Daoy (cell line): ENCODE results near the gene MIPOL1. TPM values are rescaled to one million over a fixed set of nuclear protein-coding genes. Genes with fewer than 3 reads are reported as not detected.

ENCODE experiments used
- DNase-seq: peaks from one replicate; pipeline ENCODE4 v3.0.0-alpha.2; 2015; ENCODE audit warnings: low read depth
- total RNA-seq: library from RNA; depleted of rRNA; stranded (reverse); fragments of >200 nt; shearing (Covaris generic); gene quantifications from 2 replicates; pipeline ENCODE4 v1.2.3, GENCODE V29; 2014

The MIPOL1 gene
- total RNA-seq, 1 experiment from 2014 or later, result 16.0 TPM

DNA sequence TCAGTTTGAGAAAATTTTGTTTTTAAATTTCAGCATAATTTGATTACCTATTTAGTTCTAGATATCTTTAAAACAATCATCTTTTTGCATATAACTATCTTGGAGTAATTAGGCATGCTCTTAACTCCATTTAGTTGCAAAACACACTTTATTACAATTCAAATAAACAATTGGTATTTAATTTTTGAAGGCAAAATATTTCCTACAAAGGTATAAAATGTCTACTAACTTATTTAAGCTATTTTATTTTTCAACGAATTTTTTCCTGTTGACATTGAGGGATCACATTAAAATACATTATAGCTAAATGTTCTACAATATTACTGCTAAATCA lies 389.0 kb downstream of the MIPOL1 start:
- no peak for DNase-seq

DNA sequence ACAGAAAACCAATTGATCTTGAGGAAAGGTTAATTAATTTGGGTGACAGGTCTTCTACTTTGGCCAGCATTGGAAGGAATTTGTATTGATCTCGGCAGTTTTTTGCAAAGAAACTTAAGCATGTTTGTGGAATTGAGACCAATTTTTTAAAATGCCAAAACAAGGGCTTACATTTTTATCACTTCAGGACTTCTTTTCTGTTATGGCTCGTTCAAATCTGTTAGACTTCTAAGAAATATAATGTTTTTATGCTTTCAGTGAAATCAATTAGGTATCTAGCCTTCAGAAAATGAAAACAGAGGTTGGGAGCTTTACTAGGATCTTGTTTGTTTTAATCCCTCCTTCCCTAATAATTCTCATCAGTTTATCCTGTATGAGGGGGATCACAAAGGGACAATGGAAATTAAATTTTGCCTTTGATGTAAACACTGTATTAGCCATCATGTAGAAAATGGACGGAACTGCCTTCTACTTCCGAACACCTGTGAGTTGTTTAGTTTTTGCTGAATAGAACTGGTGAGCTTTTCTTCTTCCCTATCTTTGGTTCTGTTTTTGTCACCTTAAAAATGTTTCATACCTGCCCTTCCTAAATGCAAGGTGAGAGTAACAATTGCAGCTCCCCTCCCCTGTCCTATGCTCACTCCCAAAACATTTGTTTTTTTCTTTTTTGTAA lies 389.5 kb downstream of the MIPOL1 start:
- no peak for DNase-seq

DNA sequence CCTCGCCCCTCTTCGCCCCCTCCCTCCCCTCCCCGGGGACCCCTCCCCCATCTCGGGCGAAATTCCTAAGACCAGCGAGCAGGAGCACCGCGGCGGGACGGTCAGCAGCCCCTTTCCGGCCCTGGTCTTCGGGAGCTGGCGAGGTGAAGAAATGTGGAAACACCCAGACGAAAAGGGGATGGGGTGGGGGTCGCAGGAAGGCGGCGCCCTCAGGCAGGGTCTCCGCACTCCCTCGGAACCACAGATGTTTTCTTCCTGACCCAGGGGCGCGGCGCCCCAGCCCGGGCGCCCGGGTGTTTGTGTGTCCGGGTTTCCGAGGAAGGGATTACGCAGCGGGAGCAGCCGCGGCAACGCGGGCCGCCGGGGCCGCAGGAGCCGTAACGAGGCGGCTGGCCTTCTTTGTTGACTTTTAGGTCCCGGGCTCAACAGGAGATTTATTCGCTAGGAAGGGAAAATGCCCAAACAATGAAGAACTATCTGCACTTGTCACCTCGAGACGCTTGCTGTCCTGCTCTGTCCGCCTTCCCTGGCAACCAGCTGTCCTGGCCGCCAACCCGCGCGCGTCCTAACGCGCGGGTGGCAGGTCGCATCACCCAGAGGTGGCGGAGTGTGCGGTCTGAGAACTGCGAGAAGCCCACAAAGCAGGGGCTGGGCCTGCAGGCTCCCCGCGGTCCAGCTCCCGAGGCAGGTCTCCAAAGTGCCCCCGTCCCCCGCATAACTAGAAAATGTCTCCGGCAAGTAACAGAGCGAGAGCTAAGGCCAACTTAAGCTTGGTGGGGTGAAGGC lies 390.3 kb downstream of the MIPOL1 start:
- DNase-seq, result peak; percentile 60

DNA sequence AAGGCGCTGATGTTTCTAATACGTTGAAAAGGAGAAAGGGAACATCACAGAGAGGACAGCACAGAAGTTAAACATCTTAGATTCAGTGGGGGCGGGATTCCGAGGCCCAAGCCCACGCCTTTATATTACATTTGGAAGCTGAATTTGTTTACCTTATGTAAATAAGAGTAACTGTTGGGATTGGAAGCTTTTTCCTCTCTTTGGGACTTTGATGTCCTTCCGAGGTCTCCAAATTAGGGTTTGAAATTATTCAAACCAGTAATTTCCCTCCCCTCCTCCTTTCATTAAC lies 390.9 kb downstream of the MIPOL1 start:
- no peak for DNase-seq

DNA sequence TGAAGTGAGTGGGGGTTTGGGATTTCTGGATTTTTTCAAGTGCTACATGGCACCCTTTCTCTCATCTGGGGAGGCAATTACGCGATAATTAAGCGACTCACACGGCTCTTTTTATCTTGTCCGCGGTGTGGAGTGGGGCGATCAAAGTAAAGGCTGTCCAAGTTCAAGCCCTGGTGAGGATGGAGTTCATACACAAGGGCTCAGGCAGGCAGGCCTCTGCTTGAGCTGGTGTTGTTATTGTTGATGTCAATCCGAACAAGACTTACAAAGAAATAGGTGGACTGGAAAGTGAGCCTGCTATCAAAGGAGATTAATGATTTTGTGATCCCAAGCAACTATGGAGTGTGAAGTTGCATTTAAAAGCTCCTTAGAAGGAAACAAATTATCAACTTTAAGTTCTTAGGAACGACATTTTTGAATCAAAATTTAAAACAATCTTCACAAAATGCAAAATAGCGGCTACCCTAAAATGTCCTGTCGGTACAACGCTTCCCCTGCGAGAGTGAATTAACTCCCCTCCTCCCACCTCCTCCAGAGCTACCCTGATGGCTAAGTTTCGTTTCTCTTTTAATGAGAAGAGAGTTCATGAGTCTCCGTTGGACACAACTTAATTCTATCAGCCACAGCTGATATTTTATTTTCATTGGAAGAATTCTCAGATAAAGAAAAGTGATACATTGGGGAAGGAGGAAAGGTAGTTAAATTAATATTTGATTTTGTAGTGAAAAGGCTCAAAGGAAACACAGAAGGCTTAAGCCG lies 391.4 kb downstream of the MIPOL1 start:
- DNase-seq, result peak; percentile 68

DNA sequence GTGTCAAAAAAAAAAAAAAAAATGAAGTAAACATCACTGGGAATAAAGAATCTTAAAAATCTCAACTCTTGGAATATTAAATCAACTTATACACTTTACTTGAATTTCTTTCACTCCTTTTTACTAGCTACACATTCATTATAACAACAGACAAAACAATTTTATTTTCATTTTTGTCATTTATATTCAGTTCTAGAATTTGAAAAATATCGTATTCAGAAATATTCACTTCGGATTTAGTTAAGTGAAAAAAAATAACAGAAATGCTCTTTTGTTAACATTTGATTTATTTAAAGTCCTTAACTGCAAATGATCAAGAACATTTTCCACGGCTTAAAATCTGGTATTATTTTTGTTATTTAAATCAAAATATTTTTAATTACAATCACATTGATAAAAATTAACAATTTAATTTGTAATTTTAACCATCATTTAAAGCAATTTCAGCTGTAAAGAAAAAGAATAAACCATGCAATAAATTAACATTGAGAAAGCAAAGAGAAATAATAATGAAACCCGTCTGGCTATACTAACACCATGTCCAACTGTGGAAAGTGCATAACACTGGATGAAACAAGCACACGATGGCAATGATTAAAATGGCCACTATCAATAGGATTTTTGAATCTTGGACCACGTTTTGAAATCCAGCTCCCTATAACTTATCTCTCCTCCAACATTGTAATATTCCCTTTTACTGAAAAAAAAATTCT lies 392.1 kb downstream of the MIPOL1 start:
- DNase-seq, result no peak

DNA sequence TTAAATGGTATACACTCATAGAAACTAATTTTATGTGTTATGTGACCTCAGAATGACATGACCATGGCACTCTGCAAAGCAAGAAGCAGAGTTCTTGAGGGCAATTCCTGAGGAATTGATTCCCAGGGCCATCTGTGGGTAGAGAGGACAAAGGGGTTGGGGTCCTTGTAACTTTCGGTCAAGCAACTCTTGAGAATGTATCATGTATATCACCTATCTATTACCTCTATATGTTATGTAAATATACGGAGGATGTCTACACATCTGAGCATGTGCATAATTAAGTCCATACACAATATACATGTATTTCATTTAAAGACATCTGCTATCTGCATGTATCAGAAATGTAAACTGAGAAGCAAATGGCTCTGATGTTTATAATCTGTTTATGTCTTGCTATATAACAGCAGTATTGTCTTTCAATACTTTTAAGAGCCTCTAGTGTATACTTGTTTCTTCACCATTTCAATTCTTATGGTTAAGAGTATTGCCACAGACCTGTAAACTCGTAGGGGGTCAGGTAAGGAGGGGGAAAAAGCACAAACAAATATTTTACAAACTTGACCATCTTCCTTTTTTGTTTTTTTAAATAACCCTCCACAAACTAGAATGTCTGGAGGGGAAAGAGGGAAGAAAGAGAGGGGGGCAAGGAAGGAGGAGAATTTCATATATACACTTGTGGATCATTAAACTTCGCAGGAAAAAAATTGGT lies 392.8 kb downstream of the MIPOL1 start:
- DNase-seq, result no peak

DNA sequence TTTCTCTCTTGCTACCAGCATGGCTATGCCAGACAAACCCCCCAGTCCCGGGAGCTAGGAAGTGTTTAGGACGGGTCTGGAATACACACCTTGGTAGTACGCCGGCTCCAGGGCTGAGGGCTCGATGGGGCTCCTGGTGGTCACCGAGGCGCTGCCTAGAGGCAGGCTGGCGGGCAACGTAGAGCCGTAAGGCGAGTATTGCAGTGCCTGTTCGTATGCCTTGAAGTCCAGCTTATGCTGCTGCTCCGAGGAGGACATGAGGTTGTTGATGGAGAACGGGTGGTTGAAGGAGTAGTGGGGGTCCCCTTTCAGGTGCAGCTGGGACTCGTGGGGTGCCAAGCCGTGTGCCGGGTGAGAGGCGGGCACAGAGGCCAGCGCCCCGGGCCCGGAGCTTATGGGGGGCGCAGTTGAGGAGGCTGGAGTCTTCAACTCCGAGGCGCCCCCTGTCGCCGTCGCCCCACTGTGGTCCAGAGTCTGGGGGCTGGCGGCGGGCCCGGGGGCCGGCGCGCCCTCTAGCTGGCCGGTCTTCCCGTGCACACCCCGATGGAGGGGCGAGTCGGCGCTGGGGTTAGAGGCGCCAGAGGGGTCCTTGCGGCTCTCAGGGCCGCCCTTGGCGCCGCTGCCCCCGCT lies 393.7 kb downstream of the MIPOL1 start:
- DNase-seq, result peak; percentile 83

DNA sequence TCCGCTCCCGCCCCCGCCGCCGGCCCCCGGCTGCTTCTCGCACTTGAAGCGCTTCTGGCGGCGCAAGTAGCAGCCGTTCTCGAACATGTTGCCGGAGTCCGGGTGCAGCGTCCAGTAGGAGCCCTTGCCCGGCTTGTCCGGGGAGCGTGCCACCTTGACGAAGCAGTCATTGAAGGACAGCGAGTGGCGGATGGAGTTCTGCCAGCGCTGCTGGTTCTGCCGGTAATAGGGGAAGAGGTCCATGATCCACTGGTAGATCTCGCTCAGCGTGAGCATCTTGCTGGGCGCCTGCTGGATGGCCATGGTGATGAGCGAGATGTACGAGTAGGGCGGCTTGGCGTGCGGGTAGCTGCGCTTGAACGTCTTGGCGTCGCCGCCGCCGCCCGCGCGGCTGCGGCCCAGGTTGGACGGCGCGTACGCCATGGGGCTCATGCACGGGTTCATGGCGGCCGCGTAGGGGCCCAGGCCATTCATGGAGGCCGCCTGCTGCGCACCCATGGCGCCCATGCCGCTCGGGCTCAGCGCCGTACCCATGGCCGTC lies 394.3 kb downstream of the MIPOL1 start:
- DNase-seq, result peak; percentile 73

DNA sequence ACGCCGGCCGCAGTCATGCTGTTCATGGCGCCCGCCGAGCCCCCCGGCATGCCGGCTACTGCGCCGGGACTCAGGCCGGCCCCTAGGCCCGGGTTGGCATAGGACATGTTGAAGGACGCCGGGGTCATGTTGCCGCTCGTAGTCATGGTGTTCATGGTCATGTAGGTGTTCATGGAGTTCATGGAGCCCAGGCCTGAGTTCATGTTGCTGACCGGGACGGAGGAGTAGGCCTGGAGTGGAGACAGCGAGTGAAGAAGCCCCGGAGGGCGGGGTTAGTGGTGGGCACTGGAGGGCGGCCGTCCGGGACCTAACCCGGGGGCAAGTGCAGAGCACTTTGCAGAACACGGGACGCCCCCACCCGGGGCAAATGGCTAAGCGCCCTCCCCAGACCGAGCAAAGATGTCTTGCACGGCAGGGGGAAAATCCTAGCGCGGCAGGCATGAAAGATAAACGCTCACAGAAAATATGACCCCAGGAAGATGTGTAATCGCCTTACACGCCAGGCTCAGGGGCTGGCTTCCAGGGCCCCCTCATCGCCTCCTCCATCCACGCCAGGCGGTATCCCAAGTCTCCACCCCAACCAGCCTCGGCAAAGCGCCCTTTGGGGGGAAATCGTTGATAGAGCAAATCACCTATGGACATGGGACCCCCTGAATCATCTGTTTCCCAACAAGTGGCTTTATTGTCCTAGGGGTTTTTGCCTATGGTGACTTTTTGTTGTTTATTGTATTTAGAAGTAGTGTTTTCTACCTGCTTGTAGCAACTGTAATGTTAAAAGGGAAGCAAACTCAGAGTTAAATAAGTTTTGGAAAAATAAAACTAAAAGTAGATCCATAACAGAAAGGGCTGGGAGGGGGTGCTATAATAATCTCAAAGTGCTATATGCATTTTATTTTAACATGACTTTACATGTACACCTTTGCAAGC lies 395.0 kb downstream of the MIPOL1 start:
- DNase-seq, result peak; percentile 71

DNA sequence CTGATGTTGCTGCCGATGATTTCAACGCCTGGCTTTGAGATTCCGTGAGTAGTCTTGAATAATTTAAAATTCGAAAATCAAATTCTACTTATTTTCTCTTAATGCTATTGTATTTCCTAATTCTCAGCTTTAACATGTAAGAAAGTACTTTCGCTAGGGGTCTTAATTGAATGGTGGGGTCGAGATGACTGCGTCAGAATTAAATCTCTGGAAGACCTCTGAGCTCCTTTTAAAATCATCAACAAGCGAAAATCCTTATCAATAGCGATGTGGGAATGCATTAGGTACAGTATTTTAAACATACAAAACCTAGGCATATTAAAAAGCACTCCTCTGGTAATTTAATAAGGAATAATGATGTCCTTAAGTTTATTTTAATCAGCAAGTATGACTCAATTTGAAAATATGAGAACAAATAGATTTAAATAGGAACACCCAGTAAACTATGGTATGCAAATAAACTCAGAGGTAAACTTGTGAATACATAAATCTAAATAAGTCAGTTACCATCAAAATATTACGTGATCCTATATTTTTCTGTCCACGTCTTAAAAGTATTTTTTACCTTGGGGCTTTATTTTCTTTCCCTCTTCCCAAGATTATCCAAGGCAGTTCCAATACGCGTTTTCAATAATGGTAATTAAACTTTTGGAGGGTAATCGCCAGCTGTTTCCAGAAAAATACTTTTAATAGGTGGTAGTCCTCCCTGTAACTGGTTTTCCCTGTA lies 395.9 kb downstream of the MIPOL1 start:
- DNase-seq, result no peak

DNA sequence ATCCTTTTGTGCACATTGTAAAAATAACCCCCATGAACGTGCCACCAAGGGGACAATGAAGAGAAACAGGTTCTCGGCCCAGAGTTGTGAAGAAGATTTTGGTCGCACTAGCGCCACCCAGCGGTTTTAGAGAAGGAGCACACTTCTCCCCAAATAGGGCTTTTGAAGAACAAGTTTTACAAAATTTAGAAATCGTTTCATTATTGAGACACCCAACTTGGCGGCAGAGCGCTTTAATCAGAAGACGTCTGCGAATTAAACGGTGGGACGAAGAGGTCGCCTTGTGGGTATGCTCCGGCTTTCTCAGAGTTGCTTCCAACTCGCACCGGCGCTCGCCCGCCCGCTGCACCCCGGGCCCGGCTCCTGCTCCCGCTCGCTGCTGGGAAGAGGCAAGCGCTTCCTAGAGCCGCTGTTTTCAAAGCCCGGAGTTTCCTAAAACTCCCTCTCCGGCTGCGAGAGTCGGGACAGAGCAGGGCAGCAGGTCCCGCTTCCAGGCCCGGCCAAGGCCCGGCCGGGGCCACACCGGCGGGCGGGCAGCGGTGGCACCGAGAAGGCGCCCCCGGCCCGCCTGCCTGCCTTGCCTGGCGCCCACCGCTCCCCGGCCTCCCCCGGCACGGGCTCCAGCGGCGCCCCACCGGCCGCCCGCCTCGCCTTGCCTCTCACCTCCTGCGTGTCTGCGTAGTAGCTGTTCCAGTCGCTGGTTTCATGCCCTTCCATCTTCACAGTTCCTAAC lies 396.7 kb downstream of the MIPOL1 start:
- peak; percentile 93 for DNase-seq

DNA sequence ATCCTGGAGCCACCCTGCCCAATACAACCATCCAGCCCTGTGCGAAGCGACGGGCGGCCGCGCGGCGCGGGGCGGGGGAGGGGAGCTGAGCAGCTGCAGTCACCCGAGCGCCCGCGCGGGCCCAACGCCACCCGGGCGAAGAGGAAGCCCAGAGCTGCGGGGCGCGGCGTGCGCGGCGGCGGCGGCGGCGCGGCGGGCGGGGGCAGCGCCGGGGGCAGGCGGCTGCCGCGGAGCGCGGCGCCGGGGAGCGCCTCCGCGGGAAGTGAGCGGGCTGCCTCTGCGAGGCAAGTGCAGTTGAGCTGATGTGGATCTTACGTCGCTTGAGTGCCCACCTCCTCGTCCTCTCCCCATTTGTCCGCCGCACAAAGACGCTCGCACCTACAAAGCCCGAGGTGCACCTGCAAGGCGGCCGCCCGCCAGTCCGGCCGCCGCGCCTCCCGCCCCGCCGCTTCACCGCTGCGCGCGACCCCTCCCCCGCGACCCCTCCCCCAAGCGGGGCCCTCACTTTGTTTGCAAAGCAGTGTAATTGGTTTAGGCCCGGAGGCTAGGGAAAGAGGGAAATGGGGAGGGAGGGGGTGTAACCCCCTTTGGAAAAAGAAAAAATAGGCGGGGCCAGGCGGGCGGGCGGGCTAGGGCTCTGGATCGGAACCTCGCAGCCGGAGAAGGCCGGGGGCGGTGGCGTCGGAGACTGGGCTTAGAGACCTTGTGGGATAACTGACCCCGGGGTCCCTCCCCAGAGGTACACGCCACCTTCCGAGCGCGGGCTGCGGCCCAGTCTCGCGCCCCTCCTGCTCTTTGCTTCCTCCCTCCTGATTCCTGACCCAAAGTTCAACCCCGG lies 397.5 kb downstream of the MIPOL1 start, which contains the start of the genes FOXA1 and TTC6:
FOXA1 (minus strand) TSS at position 279 of the 838 bp plus-strand sequence; CDS start at position 2, 277 bp downstream.
TTC6 (plus strand) TSS at position 659 of the 838 bp plus-strand sequence. CDS start 26,436 bp downstream, outside the sequence.
- DNase-seq, result peak; percentile 85

DNA sequence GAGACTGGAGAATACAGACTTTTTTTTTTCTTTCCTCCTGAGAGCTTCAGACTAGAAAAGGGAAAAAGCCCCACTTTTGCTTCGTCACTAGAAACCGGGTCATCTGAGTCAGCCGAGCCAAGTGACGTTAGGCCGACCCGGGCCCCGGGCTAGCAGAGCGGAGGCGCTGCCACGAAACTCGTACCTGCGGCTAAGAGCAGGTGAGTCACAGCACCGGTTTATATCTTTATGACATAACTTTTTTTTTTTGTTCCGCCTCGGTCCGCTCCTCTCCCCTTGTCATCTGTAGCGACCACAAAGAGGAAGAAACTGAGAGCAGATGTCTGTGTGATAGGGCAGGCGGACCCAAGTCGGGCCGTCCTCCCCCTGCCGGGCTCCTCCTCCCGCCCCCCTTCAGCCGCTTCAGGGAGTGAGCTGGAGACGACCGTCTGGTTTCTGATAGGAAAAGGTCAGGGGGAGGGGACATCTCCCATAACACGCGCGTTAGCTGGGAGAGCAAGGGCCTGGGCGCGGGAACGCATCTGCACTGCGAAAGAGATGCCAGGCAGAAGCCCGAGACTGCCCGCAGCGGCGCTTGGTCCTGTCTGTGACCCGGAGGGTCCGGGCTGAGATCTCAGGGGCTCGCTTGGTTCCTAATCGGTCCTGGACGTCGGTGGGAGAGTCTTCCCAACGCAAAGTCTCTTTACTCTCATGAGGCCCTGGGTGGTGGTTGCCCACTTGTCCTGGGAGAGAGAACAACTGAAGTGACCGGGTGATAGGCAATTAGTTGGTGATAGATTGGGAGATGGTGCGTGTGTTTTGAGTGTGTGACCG lies 398.3 kb downstream of the MIPOL1 start:
- peak; percentile 90 for DNase-seq

DNA sequence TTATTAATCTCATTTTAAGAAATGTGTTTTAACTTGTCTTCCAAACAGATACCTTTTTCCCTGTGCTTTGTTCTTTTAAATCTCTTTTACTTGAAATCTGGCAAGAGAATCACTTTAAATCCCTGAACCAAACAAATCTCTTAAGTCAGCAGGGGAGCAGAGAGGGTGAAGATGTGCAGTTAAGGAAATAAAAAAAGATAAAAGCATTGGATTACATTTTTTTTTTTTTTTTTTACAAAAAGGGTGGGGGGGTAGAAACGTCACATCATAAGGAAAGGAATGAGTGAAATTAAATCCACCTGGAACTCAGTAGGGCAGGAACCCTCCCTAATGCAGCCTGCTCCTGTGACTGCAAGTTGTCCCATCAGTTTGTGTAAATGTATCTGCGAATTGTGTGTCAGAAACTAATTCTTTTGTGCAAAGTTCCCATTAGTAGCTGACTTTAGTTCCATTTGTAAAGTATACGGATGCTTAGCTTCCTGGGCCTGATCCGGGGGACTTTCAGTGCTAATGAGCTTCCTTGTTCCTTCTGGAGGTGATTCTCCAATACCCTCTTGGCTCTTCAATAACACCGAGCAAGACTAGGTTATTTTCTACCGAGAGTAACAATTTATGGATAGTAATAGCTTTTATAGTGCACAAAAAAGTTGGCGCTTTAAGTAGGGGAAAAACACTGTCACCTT lies 399.2 kb downstream of the MIPOL1 start:
- DNase-seq, result peak; percentile 13

DNA sequence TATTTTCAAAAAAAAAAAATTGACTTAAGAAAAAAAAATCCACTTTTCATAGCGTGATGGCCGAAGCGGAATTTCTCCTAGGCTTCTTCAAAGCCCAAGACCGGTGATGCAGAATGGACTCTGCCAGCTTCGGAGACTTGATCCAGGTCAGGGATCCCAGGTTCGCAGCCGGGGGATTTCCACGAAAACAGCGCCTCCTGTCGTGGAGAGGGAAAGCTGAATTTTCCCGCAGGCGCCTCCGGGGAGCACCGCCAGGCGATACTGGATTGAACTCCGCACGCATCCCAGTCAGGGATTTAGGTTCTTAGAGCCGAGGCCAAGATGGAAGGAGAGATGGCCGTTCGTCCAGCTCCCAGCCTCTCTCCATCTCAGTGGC lies 399.8 kb downstream of the MIPOL1 start:
- DNase-seq, result peak; percentile 77
